H9 (cell line): ENCODE results near the gene SYNGR4. TPM values are rescaled to one million over a fixed set of nuclear protein-coding genes. Genes with fewer than 3 reads are reported as not detected.
A peak's percentile ranks its signal among the peaks of the same experiment; 100 is the strongest.

Source experiments
- DNase-seq: peaks from one replicate; pipeline ENCODE4 v3.0.0-alpha.2; 2017
- H2AFZ ChIP-seq: one replicate; pipeline ENCODE4 v1.6.1; 2013; ENCODE audit warnings: mild to moderate bottlenecking, low read length, control low read depth, moderate library complexity
- H2AK5ac ChIP-seq: 2 replicates; pipeline ENCODE4 v1.6.1; 2013; ENCODE audit warnings: low read length, control low read depth, mixed read lengths; ENCODE audit not compliant: insufficient read length
- H2BK120ac ChIP-seq: one replicate; pipeline ENCODE4 v1.6.1; 2013; ENCODE audit warnings: low read depth, mild to moderate bottlenecking, low read length, control low read depth, inconsistent platforms; ENCODE audit not compliant: poor library complexity, severe bottlenecking
- H2BK12ac ChIP-seq: 2 replicates; pipeline ENCODE4 v1.6.1; 2013; ENCODE audit warnings: low read length, control low read depth, mixed read lengths, low read depth; ENCODE audit not compliant: insufficient read length
- H2BK15ac ChIP-seq: 2 replicates; pipeline ENCODE4 v1.6.1; 2013; ENCODE audit warnings: low read depth, low read length, control low read depth
- H2BK20ac ChIP-seq: one replicate; pipeline ENCODE4 v1.6.1; 2013; ENCODE audit warnings: low read depth, mild to moderate bottlenecking, low read length, control low read depth, inconsistent platforms; ENCODE audit not compliant: poor library complexity, severe bottlenecking
- H2BK5ac ChIP-seq: 2 replicates; pipeline ENCODE4 v1.6.1; 2013; ENCODE audit warnings: low read length, control low read depth, mixed read lengths; ENCODE audit not compliant: insufficient read length
- H3K14ac ChIP-seq: 2 replicates; pipeline ENCODE4 v1.6.1; 2013; ENCODE audit warnings: low read length, control low read depth; ENCODE audit not compliant: insufficient read depth
- H3K18ac ChIP-seq: 2 replicates; pipeline ENCODE4 v1.6.1; 2013; ENCODE audit warnings: low read depth, mild to moderate bottlenecking, mixed read lengths, low read length, control low read depth; ENCODE audit not compliant: insufficient read length
- H3K23ac ChIP-seq: 2 replicates; pipeline ENCODE4 v1.6.1; 2013; ENCODE audit warnings: low read length, control low read depth, mixed read lengths, low read depth; ENCODE audit not compliant: insufficient read length
- H3K23me2 ChIP-seq: 2 replicates; pipeline ENCODE4 v1.6.1; 2013; ENCODE audit warnings: low read depth, mild to moderate bottlenecking, mixed read lengths, low read length, control low read depth; ENCODE audit not compliant: insufficient read length, poor library complexity, severe bottlenecking
- H3K27ac ChIP-seq: 2 replicates; pipeline ENCODE4 v1.5.1; 2013; ENCODE audit warnings: low read length, control low read depth, mixed read lengths, low read depth; ENCODE audit not compliant: insufficient read length
- H3K27me3 ChIP-seq: 2 replicates; pipeline ENCODE4 v1.6.1; 2013; ENCODE audit warnings: low read length, control low read depth, inconsistent platforms; ENCODE audit not compliant: insufficient read depth
- H3K4ac ChIP-seq: 2 replicates; pipeline ENCODE4 v1.6.1; 2013; ENCODE audit warnings: low read depth, mild to moderate bottlenecking, control low read depth, inconsistent platforms, low read length, moderate library complexity
- H3K4me1 ChIP-seq: 2 replicates; pipeline ENCODE4 v1.6.1; 2013; ENCODE audit warnings: low read length, control low read depth, inconsistent platforms; ENCODE audit not compliant: insufficient read depth
- H3K4me2 ChIP-seq: 2 replicates; pipeline ENCODE4 v1.6.1; 2013; ENCODE audit warnings: low read length, control low read depth, mixed read lengths; ENCODE audit not compliant: insufficient read length, insufficient read depth
- H3K56ac ChIP-seq: 2 replicates; pipeline ENCODE4 v1.6.1; 2013; ENCODE audit warnings: low read depth, mild to moderate bottlenecking, mixed read lengths, low read length, control low read depth; ENCODE audit not compliant: insufficient read length
- H3K79me1 ChIP-seq: 2 replicates; pipeline ENCODE4 v1.6.1; 2013; ENCODE audit warnings: low read depth, mild to moderate bottlenecking, moderate library complexity, low read length, control low read depth, inconsistent platforms; ENCODE audit not compliant: insufficient read depth, poor library complexity, severe bottlenecking
- H3K79me2 ChIP-seq: 2 replicates; pipeline ENCODE4 v1.6.1; 2013; ENCODE audit warnings: low read length, control low read depth, inconsistent platforms; ENCODE audit not compliant: insufficient read depth
- H3K9ac ChIP-seq: 2 replicates; pipeline ENCODE4 v1.6.1; 2013; ENCODE audit warnings: low read length, control low read depth, mixed read lengths; ENCODE audit not compliant: insufficient read length; ENCODE audit errors: extremely low read depth
- H3K9me3 ChIP-seq: one replicate; pipeline ENCODE4 v1.6.1; 2013; ENCODE audit warnings: low read depth, low read length, inconsistent platforms; ENCODE audit not compliant: control insufficient read depth
- H3T11ph ChIP-seq: one replicate; pipeline ENCODE4 v1.6.1; 2013; ENCODE audit warnings: mild to moderate bottlenecking, low read length, control low read depth, inconsistent platforms
- H4K20me1 ChIP-seq: one replicate; pipeline ENCODE4 v1.6.1; 2013; ENCODE audit not compliant: control insufficient read depth, insufficient read length, insufficient read depth
- H4K5ac ChIP-seq: 2 replicates; pipeline ENCODE4 v1.6.1; 2013; ENCODE audit warnings: low read depth, mild to moderate bottlenecking, mixed read lengths, low read length, control low read depth; ENCODE audit not compliant: insufficient read length
- H4K8ac ChIP-seq: replicated peaks from 2 replicates; pipeline ENCODE4 v1.6.1; 2013; ENCODE audit warnings: low read length, control low read depth, mixed read lengths, low read depth; ENCODE audit not compliant: insufficient read length
- H4K91ac ChIP-seq: 2 replicates; pipeline ENCODE4 v1.6.1; 2013; ENCODE audit warnings: low read depth, mild to moderate bottlenecking, moderate library complexity, mixed read lengths, low read length, control low read depth; ENCODE audit not compliant: insufficient read length
- H3K27ac Mint-ChIP-seq, 3 experiments: 2 replicates in 2 of 3; 3 replicates in 1 of 3; pipeline ENCODE4 v1.8.0; 2020 to 2021; ENCODE audit warnings: mixed read lengths in 3 of 3, mild to moderate bottlenecking in 1 of 3, moderate library complexity in 1 of 3
- H3K27me3 Mint-ChIP-seq: 2 replicates; pipeline ENCODE4 v1.8.0; 2021; ENCODE audit warnings: low read depth, mild to moderate bottlenecking, moderate library complexity, mixed read lengths
- H3K36me3 Mint-ChIP-seq, 3 experiments: 2 replicates in 2 of 3; 3 replicates in 1 of 3; pipeline ENCODE4 v1.8.0; 2020 to 2021; ENCODE audit warnings: low read depth in 3 of 3, mixed read lengths in 3 of 3; ENCODE audit not compliant: insufficient read depth in 1 of 3
- H3K4me1 Mint-ChIP-seq, 2 experiments: 2 replicates each; pipeline ENCODE4 v1.8.0; 2020; ENCODE audit warnings: mixed read lengths in 2 of 2
- H3K4me3 Mint-ChIP-seq, 2 experiments: 2 replicates in 1 of 2; 3 replicates in 1 of 2; pipeline ENCODE4 v1.8.0; 2020 to 2021; ENCODE audit warnings: mild to moderate bottlenecking in 2 of 2, mixed read lengths in 2 of 2, moderate library complexity in 1 of 2
- H3K9me3 Mint-ChIP-seq, 2 experiments: 2 replicates in 1 of 2; 3 replicates in 1 of 2; pipeline ENCODE4 v1.8.0; 2020; ENCODE audit warnings: mild to moderate bottlenecking in 2 of 2, mixed read lengths in 2 of 2, moderate library complexity in 1 of 2
- CTCF ChIP-seq: fragments of 200-600 bp; sonication (generic); conservative IDR thresholded peaks from 3 replicates; pipeline ENCODE4 v1.8.0; 2021; ENCODE audit warnings: antibody characterized with exemption, mild to moderate bottlenecking
- WGBS: extraction: QIAGEN DNeasy Blood & Tissue Kit; methylation state at CpG from one replicate; pipeline ENCODE4 v1.1.7; 2013; ENCODE audit warnings: missing lambda C conversion rate, low lambda C conversion rate, mixed read lengths; ENCODE audit not compliant: insufficient read length; ENCODE audit errors: extremely low coverage; 5-methylcytosine and 5-hydroxymethylcytosine counted together
- total RNA-seq: library from RNA; stranded (reverse); gene quantifications from 2 replicates; pipeline ENCODE4 v1.2.1, GENCODE V29; 2021

Gene SYNGR4
- total RNA-seq, 1 experiment from 2014 or later = 0.31 TPM

GRCh38 chr19:48395499-48395898 is 31.3 kb downstream of the SYNGR4 start:
- Histone ChIP-seq H3K23ac (no peak overlapping the region), H3K14ac (no peak overlapping the region), H3K4me2 (peak overlapping the region; percentile 72), H4K8ac (no peak overlapping the region), H3K27ac (no peak overlapping the region), H3K79me1 (no peaks in the 10 kb centered on the region), H3K23me2 (peaks cover 20% of the 10 kb centered on the region), H2BK20ac (no peak overlapping the region), H3K18ac (no peak overlapping the region), H2BK5ac (no peak overlapping the region), H4K5ac (no peak overlapping the region), H2BK15ac (no peak overlapping the region), H3K9me3 (no peaks in the 10 kb centered on the region), H4K20me1 (no peaks in the 10 kb centered on the region), H3T11ph (no peak overlapping the region), H3K4ac (no peak overlapping the region), H2AFZ (no peak overlapping the region), H4K91ac (no peak overlapping the region), H2AK5ac (no peak overlapping the region), H3K56ac (no peak overlapping the region), H3K4me1 (peaks cover 6% of the 10 kb centered on the region; the same call in 1 of the 2 replicates), H3K79me2 (no peaks in the 10 kb centered on the region; the same call in 1 of the 2 replicates), H3K9ac (no peak overlapping the region), H2BK120ac (no peak overlapping the region), H2BK12ac (no peak overlapping the region), H3K27me3 (peaks cover 8% of the 10 kb centered on the region; the same call in 1 of the 2 replicates)
- Mint-ChIP-seq H3K4me1 (peaks cover 40 to 69% of the 10 kb centered on the region in 2 experiments), H3K4me3 (peak overlapping the region in 1 of 2 experiments; percentile 84; a peak in 2 of 5 replicates), H3K36me3 (no peaks in the 10 kb centered on the region; a peak in 1 of 7 replicates), H3K27me3 (peaks cover 62% of the 10 kb centered on the region), H3K27ac (no peak overlapping the region), H3K9me3 (no peaks in the 10 kb centered on the region; a peak in 1 of 5 replicates)
- no peak for TF ChIP-seq CTCF
- no CpG with 5 or more reads among the region's 9 CpGs for WGBS
- no peak for DNase-seq
